Endodermal cell (in vitro differentiated cells): ENCODE measurements around the gene OGFOD3. TPM values are rescaled to one million over a fixed set of nuclear protein-coding genes. Genes with fewer than 3 reads are reported as not detected.

Experiments
- DNase-seq: peaks from one replicate; pipeline ENCODE4 v3.0.0-alpha.2; 2017
- H3K27ac ChIP-seq: 2 replicates; pipeline ENCODE4 v1.5.1; 2013; ENCODE audit warnings: mild to moderate bottlenecking, low read depth, low read length, moderate library complexity
- H3K27me3 ChIP-seq: 2 replicates; pipeline ENCODE4 v1.6.1; 2013; ENCODE audit warnings: mild to moderate bottlenecking, low read length, moderate library complexity; ENCODE audit not compliant: insufficient read depth, control insufficient read depth, poor library complexity, severe bottlenecking
- H3K36me3 ChIP-seq: 2 replicates; pipeline ENCODE4 v1.7.0; 2013; ENCODE audit warnings: mild to moderate bottlenecking, low read length, moderate library complexity; ENCODE audit not compliant: control insufficient read depth, insufficient read depth
- H3K4me1 ChIP-seq: one replicate; pipeline ENCODE4 v1.7.0; 2013; ENCODE audit warnings: low read length; ENCODE audit not compliant: control insufficient read depth, insufficient read depth
- H3K4me3 ChIP-seq: 2 replicates; pipeline ENCODE4 v1.5.1; 2013; ENCODE audit warnings: mild to moderate bottlenecking, low read length, moderate library complexity
- H3K9ac ChIP-seq: 2 replicates; pipeline ENCODE4 v1.6.1; 2013; ENCODE audit warnings: mild to moderate bottlenecking, low read length, moderate library complexity; ENCODE audit not compliant: poor library complexity, severe bottlenecking; ENCODE audit errors: extremely low read depth
- H3K9me3 ChIP-seq: 2 replicates; pipeline ENCODE4 v1.6.1; 2013; ENCODE audit warnings: mild to moderate bottlenecking, low read length, moderate library complexity; ENCODE audit not compliant: control insufficient read depth
- H3K27ac Mint-ChIP-seq: 2 replicates; pipeline ENCODE4 v1.8.0; 2020; ENCODE audit warnings: mixed read lengths
- H3K27me3 Mint-ChIP-seq: 2 replicates; pipeline ENCODE4 v1.8.0; 2021; ENCODE audit warnings: mild to moderate bottlenecking, mixed read lengths; ENCODE audit not compliant: insufficient read depth
- H3K36me3 Mint-ChIP-seq: 2 replicates; pipeline ENCODE4 v1.8.0; 2020; ENCODE audit warnings: low read depth, mixed read lengths
- H3K4me1 Mint-ChIP-seq: 2 replicates; pipeline ENCODE4 v1.8.0; 2020; ENCODE audit warnings: mixed read lengths
- H3K4me3 Mint-ChIP-seq: 2 replicates; pipeline ENCODE4 v1.8.0; 2020; ENCODE audit warnings: mild to moderate bottlenecking, moderate library complexity, mixed read lengths
- H3K9me3 Mint-ChIP-seq: 2 replicates; pipeline ENCODE4 v1.8.0; 2020; ENCODE audit warnings: mild to moderate bottlenecking, mixed read lengths
- CTCF ChIP-seq: fragments of 200-600 bp; sonication (generic); conservative IDR thresholded peaks from 2 replicates; pipeline ENCODE4 v1.5.0; 2021; ENCODE audit warnings: antibody characterized with exemption, mild to moderate bottlenecking
- WGBS, 2 experiments: methylation state at CpG; one replicate each; pipeline versions ENCODE4 v1.1.5 to v1.1.7; 2013; ENCODE audit warnings: missing lambda C conversion rate in 2 of 2, mixed read lengths in 1 of 2; ENCODE audit not compliant: insufficient coverage in 1 of 2, insufficient read length in 1 of 2; 5-methylcytosine and 5-hydroxymethylcytosine counted together
- total RNA-seq, 2 donors: library from RNA; stranded (reverse); fragmentation: NEBNext Ultra II Directional in 1 of 2; extraction: Animal tissue kit (Norgen Biotek cat#: 25700) in 1 of 2; gene quantifications; 2 replicates in 1 of 2; 3 replicates in 1 of 2; pipeline ENCODE4 v1.2.1, GENCODE V29; 2021

Gene OGFOD3
- total RNA-seq, 2 donors from 2014 or later, result 24.0 to 30.1 TPM

- no peaks in the 10 kb centered on the region for H3K9me3 ChIP-seq
- H3K27ac ChIP-seq, result no peak overlapping the region
- TF ChIP-seq CTCF, result no peak
- no peak overlapping the region for H3K9ac ChIP-seq
- H3K4me3 Mint-ChIP-seq, result no peak overlapping the region
- peaks cover 16% of the 10 kb centered on the region for H3K36me3 Mint-ChIP-seq
- no peak for DNase-seq
- H3K27ac Mint-ChIP-seq, result no peak overlapping the region
- no peaks in the 10 kb centered on the region for H3K27me3 Mint-ChIP-seq
- no peaks in the 10 kb centered on the region for H3K9me3 Mint-ChIP-seq
- H3K36me3 ChIP-seq, result peaks cover 7% of the 10 kb centered on the region
- no peaks in the 10 kb centered on the region for H3K4me1 ChIP-seq
- no peaks in the 10 kb centered on the region for H3K27me3 ChIP-seq
- no peaks in the 10 kb centered on the region for H3K4me1 Mint-ChIP-seq
- no peak overlapping the region for H3K4me3 ChIP-seq
- WGBS, 2 experiments, result 92 to 95% methylated on average over 13 of the region's 13 CpGs
These were observed 11.1 kb downstream of the OGFOD3 start for GRCh38 chr17:82407255-82407654.

DNA sequence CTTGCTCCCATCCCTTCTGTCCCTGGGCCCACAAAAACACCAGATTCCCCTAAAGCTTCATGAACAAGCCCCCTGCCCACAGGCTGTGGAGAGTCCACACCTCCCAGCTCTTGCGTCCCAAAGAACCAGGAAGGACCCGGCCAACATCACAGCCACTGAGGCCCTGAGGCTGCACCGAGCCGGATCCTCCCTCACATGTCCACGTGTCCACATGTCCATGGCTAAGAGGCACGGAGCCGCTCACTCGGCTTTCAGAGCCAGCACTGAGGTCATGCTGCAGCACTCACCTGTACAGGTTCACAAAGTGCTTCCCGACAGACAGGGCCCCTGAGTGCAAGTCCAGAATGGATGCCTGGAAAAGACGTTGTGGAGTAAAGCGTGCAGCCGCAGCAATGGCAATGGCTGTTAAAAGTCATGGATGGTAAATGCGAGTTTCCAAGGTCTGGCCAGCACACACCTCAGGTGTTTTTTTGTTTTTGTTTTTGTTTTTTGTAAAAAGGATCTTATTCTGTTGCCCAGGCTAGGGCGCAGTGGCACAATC, 12.2 kb downstream of the OGFOD3 start:
- no peak overlapping the region for H3K4me3 Mint-ChIP-seq
- Histone ChIP-seq H3K9ac (no peak overlapping the region), H3K9me3 (no peaks in the 10 kb centered on the region), H3K4me1 (no peaks in the 10 kb centered on the region), H3K4me3 (no peak overlapping the region), H3K27me3 (no peaks in the 10 kb centered on the region), H3K27ac (no peak overlapping the region), H3K36me3 (peaks cover 7% of the 10 kb centered on the region)
- H3K36me3 Mint-ChIP-seq, result peaks cover 19% of the 10 kb centered on the region
- WGBS, 2 experiments, result 92 to 99% methylated on average over 13 to 14 of the region's 14 CpGs
- TF ChIP-seq CTCF, result no peak
- DNase-seq, result no peak
- no peak overlapping the region for H3K27ac Mint-ChIP-seq
- no peaks in the 10 kb centered on the region for H3K4me1 Mint-ChIP-seq
- no peaks in the 10 kb centered on the region for H3K27me3 Mint-ChIP-seq
- H3K9me3 Mint-ChIP-seq, result no peaks in the 10 kb centered on the region

GRCh38 chr17:82405051-82405450, 13.3 kb downstream of the OGFOD3 start:
- Mint-ChIP-seq H3K27ac (no peak overlapping the region), H3K4me1 (no peaks in the 10 kb centered on the region), H3K4me3 (no peak overlapping the region), H3K36me3 (peaks cover 22% of the 10 kb centered on the region), H3K27me3 (no peaks in the 10 kb centered on the region), H3K9me3 (no peaks in the 10 kb centered on the region)
- H3K4me1 ChIP-seq, result no peaks in the 10 kb centered on the region
- no peak overlapping the region for H3K9ac ChIP-seq
- TF ChIP-seq CTCF, result no peak
- no peak overlapping the region for H3K4me3 ChIP-seq
- 92 to 93% methylated on average over 4 to 14 of the region's 14 CpGs for WGBS, 2 experiments
- no peaks in the 10 kb centered on the region for H3K9me3 ChIP-seq
- DNase-seq, result no peak
- no peak overlapping the region for H3K27ac ChIP-seq
- H3K27me3 ChIP-seq, result no peaks in the 10 kb centered on the region
- peaks cover 7% of the 10 kb centered on the region for H3K36me3 ChIP-seq
